ENCODE data around the gene SSTR4.

DNA sequence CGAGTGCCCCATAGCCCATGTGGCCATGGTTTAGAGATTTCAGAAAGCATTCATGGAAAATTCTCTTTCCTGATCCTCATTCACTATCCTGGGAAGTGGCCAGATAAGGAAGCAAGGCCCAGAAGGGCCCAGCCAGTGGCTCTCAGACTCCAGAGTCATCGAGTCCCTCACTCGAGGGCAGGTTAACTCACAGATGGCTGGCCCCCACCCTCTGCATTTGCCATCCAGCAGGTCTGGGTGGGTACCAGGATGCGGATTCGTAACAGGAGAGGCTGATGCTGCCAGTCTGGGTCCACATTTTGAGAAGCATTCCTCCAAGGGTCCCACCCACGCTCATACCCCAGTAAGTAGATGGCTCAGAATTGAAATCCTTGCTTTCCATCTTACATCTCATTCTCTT, 3.8 kb upstream of the SSTR4 start:
- TF ChIP-seq EZH2 (IDR thresholded peaks at IDR 0.05; ENCODE audit: insufficient read depth, poor library complexity, severe bottlenecking) (no peak), EZH2phosphoT487 (IDR thresholded peaks at IDR 0.05; ENCODE audit: insufficient read depth, low read depth) (no peak)
